HG02885 (cell line): ENCODE results near the gene HOXC11.

Experiments used
- ATAC-seq: cut with Tn5 transposase; IDR thresholded peaks from one replicate; pipeline ENCODE4 v1.9.1; 2021; ENCODE audit warnings: mild to moderate bottlenecking; ENCODE audit not compliant: unreplicated experiment, poor library complexity

HOXC11 gene

DNA sequence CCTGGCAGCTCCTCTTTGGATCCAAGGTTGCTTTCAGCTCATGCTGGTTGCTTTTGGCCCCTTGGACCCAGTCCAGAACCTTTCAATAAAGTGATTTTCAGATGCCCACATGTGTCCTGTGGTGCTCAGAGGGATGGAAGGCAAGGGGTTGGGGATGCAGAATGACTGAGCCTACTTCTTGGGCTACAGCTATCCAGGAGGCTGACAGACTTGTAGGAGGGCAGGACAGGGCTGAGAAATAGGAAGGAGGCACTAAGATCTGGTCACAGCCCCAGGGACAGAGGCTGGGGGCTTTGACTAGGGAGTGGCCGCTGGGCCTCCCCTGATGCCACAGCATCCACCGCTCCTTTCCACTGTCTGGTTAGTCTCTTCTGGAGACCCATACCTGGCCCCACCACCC lies 1.2 kb upstream of the HOXC11 start:
- ATAC-seq: no peak

GRCh38 chr12:53972152-53972702 lies 699 bp upstream of the HOXC11 start:
- ATAC-seq: no peak

DNA sequence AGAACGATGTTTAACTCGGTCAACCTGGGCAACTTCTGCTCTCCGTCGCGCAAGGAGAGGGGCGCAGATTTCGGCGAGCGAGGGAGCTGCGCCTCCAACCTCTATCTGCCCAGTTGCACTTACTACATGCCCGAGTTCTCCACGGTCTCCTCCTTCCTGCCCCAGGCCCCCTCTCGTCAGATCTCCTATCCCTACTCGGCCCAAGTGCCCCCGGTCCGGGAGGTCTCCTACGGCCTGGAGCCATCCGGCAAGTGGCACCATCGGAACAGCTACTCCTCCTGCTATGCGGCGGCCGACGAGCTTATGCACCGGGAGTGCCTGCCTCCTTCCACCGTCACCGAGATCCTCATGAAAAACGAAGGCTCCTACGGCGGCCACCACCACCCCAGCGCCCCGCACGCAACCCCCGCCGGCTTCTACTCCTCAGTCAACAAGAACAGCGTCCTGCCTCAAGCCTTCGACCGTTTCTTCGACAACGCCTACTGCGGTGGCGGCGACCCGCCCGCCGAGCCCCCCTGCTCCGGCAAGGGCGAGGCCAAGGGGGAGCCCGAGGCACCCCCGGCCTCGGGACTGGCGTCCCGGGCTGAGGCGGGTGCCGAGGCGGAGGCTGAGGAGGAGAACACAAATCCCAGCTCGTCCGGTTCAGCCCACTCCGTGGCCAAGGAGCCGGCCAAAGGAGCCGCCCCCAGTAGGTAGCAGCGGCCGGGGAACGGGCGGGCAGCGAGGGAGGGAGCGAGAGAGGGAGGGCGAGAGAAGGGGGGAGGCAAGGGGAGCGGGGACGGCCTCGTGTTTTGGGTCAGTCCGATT lies 513 bp downstream of the HOXC11 start:
- no peak for ATAC-seq

DNA sequence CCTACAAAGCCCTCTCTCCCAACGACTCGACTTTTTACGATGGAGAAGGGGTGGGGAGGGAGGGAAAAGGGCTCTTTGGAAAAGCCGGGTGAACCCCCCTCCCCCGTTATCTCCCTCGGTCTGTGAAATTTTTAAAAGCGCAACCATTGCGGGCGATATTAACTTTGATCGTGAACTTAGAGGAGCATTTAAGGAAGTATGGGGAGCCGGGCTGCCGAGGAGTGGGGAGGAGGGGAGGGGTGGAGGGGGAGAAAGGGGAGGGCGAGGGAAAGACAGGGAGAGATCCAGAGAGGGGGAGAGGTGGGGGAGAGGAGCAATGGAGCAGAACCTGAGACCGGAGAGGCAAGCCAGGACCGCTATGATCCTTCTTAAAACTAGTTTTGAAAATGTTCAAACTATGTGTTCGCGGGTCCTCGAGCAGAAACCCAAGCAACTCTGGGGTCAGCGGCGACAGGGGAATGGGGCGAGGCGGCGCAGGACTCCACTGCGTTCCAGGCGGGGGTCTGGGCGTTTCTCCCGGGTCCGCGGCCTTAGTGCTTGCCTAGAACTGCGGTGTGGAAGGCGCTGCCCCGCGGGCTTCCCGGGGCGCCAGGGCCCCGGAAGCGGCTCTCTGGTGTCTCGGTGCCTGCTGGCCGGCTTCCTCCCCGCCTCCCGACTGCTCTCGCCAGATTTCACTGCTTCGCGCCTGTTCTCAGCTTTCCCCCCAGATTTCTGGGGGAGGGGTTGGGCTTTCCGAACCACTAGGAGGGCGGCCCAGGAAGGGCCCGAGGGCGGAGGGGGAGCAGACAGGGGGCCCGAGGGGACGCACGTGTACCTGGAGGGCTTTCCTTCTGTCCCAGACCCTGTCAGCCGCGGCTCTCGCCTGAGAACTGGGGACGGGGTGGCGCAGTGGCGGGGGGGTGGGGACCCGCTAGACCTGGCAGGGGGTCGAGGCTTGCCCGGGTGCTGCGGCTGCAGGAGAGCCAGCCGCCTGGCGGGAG lies 1.4 kb downstream of the HOXC11 start, which contains the start of gene HOTAIR:
HOTAIR (minus strand) TSS at position 871 of the 980 bp plus-strand sequence.
- ATAC-seq: no peak

- ATAC-seq: no peak
Measured at GRCh38 chr12:53975064-53975471, 2.1 kb downstream of the HOXC11 start.

- ATAC-seq: no peak
Measured at GRCh38 chr12:53975479-53976152, 2.7 kb downstream of the HOXC11 start.

DNA sequence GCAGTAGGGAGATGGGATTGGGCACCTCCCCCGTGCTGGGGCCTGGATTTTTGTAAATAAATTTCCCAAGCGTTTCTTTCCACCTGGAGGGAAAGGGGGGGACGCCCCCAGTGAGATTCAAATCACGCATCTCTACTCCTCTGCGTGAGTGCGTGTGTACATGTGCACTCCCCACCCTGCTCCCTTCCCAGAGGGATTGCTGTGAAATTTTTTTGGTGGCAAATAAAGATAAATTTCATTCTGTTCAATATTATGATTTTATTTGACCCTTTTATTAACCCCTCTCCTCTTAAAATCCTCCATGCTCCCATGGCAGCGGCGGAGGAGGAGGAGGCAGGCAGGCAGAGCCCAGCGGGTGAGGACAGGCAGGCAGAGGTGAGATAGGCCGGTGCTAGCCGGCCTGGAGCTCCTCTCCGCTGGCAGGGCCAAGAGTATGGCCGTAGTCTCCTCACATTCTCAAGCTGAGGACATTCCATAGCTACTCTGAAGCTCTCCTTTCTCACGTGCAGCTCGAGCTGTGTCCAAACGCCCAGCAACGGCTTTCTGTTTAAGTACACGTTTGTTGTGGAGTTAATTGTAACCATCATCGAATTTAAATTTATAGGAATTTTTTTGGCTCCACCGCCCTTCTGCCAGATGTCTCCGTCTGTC lies 3.4 kb downstream of the HOXC11 start:
- no peak for ATAC-seq

GRCh38 chr12:53976823-53977595 lies 4.1 kb downstream of the HOXC11 start:
- ATAC-seq: no peak

DNA sequence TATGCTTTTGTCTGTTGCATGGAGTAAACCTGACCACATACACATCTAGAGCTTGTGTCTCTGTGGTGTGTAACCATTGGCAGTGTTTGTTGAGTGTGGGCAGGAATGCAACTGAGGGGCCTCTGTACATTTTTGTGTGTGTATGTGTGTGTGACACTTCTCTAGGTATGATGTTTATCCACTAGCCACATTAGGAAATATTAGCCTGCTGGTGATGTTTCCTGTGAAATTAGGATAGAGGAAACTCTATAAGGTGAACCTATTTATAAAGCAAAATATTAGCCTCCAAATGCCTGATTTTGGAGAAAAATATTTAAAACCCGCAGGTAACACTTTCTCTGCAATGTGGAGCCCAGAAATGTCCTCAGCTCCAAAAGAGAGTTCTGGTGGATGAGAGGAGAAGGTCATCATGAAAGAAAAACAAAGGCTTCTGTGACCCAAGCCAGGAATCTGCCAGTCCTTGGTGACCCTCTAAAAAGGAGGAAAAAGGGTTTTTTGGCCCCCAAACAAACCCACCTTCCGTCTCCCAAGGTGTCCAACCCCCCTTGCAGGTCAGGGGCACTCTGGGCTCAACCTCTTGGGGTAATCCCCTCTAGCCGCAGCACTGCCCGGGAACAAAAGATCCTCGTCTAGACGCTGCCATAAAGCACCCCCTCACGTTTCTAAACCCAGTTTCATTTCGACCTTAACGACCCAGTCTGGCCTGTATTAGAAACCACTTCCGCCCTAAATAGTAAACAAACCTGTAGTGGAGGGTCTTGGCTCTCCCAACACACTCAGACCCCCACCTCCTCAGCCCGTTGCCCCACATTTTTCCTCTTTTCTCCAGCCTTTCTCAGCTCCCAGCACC lies 4.9 kb downstream of the HOXC11 start:
- ATAC-seq: no peak

- no peak for ATAC-seq
Measured at GRCh38 chr12:53978477-53979356, 5.8 kb downstream of the HOXC11 start.

- no peak for ATAC-seq
Measured at GRCh38 chr12:53980104-53980801, 7.3 kb downstream of the HOXC11 start.

GRCh38 chr12:53980802-53981496 lies 8.0 kb downstream of the HOXC11 start:
- ATAC-seq: no peak

GRCh38 chr12:53981634-53982565 lies 9.0 kb downstream of the HOXC11 start:
- ATAC-seq: no peak

DNA sequence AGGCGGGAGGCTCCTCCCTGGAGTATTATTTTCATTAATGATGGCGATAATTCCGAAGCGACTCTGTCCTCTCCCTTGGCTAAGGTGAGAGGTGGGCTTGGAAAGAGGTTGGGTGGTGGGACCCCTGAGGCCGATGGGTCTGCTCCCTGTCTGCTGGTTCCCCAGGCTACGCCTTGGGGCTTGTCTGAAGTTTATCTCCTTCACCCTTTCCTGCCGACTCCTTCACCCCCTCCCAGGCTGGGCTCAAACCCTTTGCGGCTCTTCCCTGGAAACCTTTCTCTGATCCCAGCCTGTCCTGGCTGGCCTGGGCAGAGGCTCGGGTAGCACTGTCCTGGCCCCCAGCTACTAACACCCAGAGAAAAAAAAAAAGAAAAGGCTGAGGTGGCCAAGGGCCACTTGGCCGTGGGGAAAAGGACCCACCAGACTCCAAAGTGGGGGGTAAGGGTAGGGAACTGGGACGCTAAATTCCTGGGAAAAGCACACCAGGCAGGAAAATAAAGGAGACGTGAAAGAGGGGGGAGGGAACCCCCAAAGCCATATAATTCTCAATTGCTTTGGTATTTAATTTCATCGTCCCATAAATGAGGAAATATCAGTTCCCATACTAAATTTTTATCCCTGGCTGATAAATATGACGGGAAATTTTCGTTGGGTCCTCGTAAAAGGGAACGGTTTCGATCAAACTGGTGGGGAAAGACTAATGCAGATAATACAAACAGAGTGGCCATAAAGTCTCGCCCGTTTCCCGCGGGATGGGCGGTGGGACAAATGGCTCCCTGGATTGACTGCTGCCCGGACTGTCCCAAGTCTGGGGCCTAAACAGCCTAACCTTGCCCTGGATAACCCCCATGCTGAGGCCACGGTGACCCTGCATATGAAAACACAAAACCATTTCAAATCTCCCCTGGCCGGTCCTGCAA lies 10.0 kb downstream of the HOXC11 start:
- ATAC-seq: no peak
